ENCODE data around the gene PDSS2. TPM values are rescaled to one million over a fixed set of nuclear protein-coding genes. Genes with fewer than 3 reads are reported as not detected.

Gene PDSS2
- total RNA-seq, 1 experiment from 2014 or later, result 16.1 TPM

DNA sequence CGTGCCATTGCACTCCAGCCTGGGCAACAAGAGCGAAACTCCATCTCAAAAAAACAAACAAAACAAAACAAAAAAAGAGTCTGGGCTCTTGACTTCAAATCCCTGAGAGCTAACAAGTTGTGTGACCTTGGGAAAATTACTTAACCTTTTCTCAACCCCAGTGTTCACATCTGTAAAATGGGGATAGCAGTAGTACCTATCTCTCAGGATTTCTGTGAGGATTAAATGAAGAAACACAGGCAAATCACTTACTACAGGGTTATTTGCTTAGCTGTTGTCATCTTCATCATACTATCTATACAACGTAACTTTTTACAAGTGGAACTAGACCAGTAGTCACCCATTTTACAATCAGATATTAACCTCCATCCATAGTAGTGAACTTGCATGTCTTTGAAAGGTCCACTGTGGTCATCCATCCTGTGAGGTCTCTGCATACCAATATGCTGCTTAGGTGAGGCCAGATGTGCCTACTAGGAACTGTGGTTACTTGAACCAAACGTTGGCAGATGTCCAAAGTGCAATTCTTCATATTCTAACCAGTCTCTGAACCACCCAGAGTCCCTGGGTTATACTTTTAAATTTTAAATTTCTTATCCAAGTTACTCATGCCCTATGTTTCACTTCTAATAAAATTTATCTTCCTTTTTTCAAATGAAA is 215.2 kb downstream of the PDSS2 start:
- BruUV-seq (replicated peaks), result no TSS peak
- TF ChIP-seq EZH2 (IDR thresholded peaks at IDR 0.05; ENCODE audit: borderline replicate concordance, low read depth, low read length, poor library complexity, severe bottlenecking), result no peak
- Histone ChIP-seq H3K36me3 (ENCODE audit: insufficient read depth, low read length, poor library complexity, severe bottlenecking) (no peaks in the 10 kb centered on the region), H3K4me3 (ENCODE audit: low read depth, low read length, poor library complexity, severe bottlenecking) (no peak overlapping the region), H3K27ac (ENCODE audit: low read depth, low read length, poor library complexity, severe bottlenecking) (no peak overlapping the region), H3K9me3 (ENCODE audit: low read depth, low read length, poor library complexity, severe bottlenecking) (no peaks in the 10 kb centered on the region), H3K4me1 (ENCODE audit: insufficient read depth, low read length, poor library complexity, severe bottlenecking) (no peaks in the 10 kb centered on the region), H3K27me3 (replicated peaks; ENCODE audit: insufficient read depth, low read depth, low read length, poor library complexity) (no peaks in the 10 kb centered on the region)
- CTCF ChIA-PET, result no interaction called here
- intact Hi-C loops (cut with micrococcal nuclease; ENCODE audit: unreplicated experiment), result no loop called here
- DNase-seq (ENCODE audit: low spot score), result no peak
- POLR2A ChIA-PET (ENCODE audit: low non-redundant PET), result no interaction called here

GRCh38 chr6:107243471-107243870 is 215.9 kb downstream of the PDSS2 start:
- Histone ChIP-seq H3K27ac (ENCODE audit: low read depth, low read length, poor library complexity, severe bottlenecking) (no peak overlapping the region), H3K36me3 (ENCODE audit: insufficient read depth, low read length, poor library complexity, severe bottlenecking) (no peaks in the 10 kb centered on the region), H3K27me3 (replicated peaks; ENCODE audit: insufficient read depth, low read depth, low read length, poor library complexity) (no peaks in the 10 kb centered on the region), H3K4me1 (ENCODE audit: insufficient read depth, low read length, poor library complexity, severe bottlenecking) (no peaks in the 10 kb centered on the region), H3K9me3 (ENCODE audit: low read depth, low read length, poor library complexity, severe bottlenecking) (no peaks in the 10 kb centered on the region), H3K4me3 (ENCODE audit: low read depth, low read length, poor library complexity, severe bottlenecking) (no peak overlapping the region)
- POLR2A ChIA-PET (ENCODE audit: low non-redundant PET), result no interaction called here
- no peak for DNase-seq (ENCODE audit: low spot score)
- intact Hi-C loops (cut with micrococcal nuclease; ENCODE audit: unreplicated experiment), result no loop called here
- no TSS peak for BruUV-seq (replicated peaks)
- no peak for TF ChIP-seq EZH2 (IDR thresholded peaks at IDR 0.05; ENCODE audit: borderline replicate concordance, low read depth, low read length, poor library complexity, severe bottlenecking)
- CTCF ChIA-PET, result no interaction called here

DNA sequence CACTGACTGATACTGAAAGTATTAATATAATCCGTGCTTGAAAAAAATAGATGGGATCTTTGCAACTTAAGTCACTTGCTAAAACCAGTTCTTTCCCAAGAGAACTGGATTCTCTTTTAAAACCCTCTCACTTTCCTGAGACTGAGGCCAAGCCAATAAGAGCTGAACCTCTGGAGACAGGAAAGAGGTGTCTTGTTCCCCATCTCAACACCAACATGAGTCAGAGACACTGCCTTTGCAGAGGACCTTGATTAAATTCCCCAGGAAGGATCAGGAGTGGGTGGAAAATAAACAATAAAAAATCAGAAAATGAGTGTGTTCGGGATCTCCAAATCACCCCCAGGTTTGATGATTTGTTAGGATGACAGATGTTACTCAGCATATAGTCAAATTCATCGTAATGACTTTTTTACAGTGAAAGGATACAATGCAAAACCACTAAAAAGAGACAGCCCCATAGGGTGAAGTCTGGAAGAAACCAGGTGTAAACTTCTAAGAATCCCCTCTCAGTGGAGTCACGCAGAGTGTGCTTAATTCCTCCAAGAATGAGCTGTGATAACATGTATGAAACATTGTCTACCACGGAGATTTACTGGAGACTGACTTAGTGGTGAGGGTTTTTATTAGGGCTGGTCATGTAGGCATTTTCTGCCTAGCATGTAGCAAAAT is 221.2 kb downstream of the PDSS2 start:
- Histone ChIP-seq H3K27me3 (replicated peaks; ENCODE audit: insufficient read depth, low read depth, low read length, poor library complexity) (no peaks in the 10 kb centered on the region), H3K4me3 (ENCODE audit: low read depth, low read length, poor library complexity, severe bottlenecking) (no peak overlapping the region), H3K36me3 (ENCODE audit: insufficient read depth, low read length, poor library complexity, severe bottlenecking) (no peaks in the 10 kb centered on the region), H3K27ac (ENCODE audit: low read depth, low read length, poor library complexity, severe bottlenecking) (no peak overlapping the region), H3K4me1 (ENCODE audit: insufficient read depth, low read length, poor library complexity, severe bottlenecking) (no peaks in the 10 kb centered on the region), H3K9me3 (ENCODE audit: low read depth, low read length, poor library complexity, severe bottlenecking) (no peaks in the 10 kb centered on the region)
- intact Hi-C loops (cut with micrococcal nuclease; ENCODE audit: unreplicated experiment), result no loop called here
- no peak for DNase-seq (ENCODE audit: low spot score)
- no TSS peak for BruUV-seq (replicated peaks)
- TF ChIP-seq, protein P1, sequence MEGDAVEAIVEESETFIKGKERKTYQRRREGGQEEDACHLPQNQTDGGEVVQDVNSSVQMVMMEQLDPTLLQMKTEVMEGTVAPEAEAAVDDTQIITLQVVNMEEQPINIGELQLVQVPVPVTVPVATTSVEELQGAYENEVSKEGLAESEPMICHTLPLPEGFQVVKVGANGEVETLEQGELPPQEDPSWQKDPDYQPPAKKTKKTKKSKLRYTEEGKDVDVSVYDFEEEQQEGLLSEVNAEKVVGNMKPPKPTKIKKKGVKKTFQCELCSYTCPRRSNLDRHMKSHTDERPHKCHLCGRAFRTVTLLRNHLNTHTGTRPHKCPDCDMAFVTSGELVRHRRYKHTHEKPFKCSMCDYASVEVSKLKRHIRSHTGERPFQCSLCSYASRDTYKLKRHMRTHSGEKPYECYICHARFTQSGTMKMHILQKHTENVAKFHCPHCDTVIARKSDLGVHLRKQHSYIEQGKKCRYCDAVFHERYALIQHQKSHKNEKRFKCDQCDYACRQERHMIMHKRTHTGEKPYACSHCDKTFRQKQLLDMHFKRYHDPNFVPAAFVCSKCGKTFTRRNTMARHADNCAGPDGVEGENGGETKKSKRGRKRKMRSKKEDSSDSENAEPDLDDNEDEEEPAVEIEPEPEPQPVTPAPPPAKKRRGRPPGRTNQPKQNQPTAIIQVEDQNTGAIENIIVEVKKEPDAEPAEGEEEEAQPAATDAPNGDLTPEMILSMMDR (conservative IDR thresholded peaks at IDR 0.05; ENCODE audit: low read depth, low read length), result no peak
- TF ChIP-seq EZH2 (IDR thresholded peaks at IDR 0.05; ENCODE audit: borderline replicate concordance, low read depth, low read length, poor library complexity, severe bottlenecking), result no peak
- ChIA-PET POLR2A (ENCODE audit: low non-redundant PET) (no interaction called here), CTCF (no interaction called here)

DNA sequence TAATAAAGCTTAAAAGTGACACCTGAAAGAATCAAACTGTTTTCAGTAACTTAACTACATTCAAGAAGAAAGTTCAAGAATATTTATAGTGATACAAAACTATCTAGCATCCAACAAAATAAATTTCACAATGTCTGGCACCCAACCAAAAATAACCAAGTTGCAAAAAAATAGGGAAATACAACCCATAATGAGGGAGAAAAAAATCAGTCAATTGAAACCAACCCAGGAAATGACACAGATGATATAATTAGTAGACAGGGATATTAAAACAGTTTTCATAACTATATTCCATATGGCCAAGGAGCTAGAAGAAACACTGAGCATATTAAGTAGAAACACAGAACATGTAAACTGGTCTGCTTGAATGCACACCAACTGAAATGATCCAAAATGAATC is 223.9 kb downstream of the PDSS2 start:
- no peak overlapping the region for H3K4me3 ChIP-seq (ENCODE audit: low read depth, low read length, poor library complexity, severe bottlenecking)
- DNase-seq (ENCODE audit: low spot score), result no peak
- no peaks in the 10 kb centered on the region for H3K36me3 ChIP-seq (ENCODE audit: insufficient read depth, low read length, poor library complexity, severe bottlenecking)
- intact Hi-C loops (cut with micrococcal nuclease; ENCODE audit: unreplicated experiment), result no loop called here
- H3K9me3 ChIP-seq (ENCODE audit: low read depth, low read length, poor library complexity, severe bottlenecking), result no peaks in the 10 kb centered on the region
- no peaks in the 10 kb centered on the region for H3K27me3 ChIP-seq (replicated peaks; ENCODE audit: insufficient read depth, low read depth, low read length, poor library complexity)
- H3K4me1 ChIP-seq (ENCODE audit: insufficient read depth, low read length, poor library complexity, severe bottlenecking), result no peaks in the 10 kb centered on the region
- ChIA-PET CTCF (no interaction called here), POLR2A (ENCODE audit: low non-redundant PET) (no interaction called here)
- no peak overlapping the region for H3K27ac ChIP-seq (ENCODE audit: low read depth, low read length, poor library complexity, severe bottlenecking)
- BruUV-seq (replicated peaks), result no TSS peak
- TF ChIP-seq, protein P1 (conservative IDR thresholded peaks at IDR 0.05; ENCODE audit: low read depth, low read length), result no peak
- no peak for TF ChIP-seq EZH2 (IDR thresholded peaks at IDR 0.05; ENCODE audit: borderline replicate concordance, low read depth, low read length, poor library complexity, severe bottlenecking)
